ENCODE results near the gene C6orf136. TPM values are rescaled to one million over a fixed set of nuclear protein-coding genes. Genes with fewer than 3 reads are reported as not detected.

The C6orf136 gene
- total RNA-seq, 2 donors from 2014 or later, result 71.3 to 83.3 TPM

GRCh38 chr6:30687659-30688431 is 40.9 kb downstream of the C6orf136 start:
- Histone ChIP-seq H3K27ac (peak overlapping the region; percentile 84), H3K4me1 (peaks cover 11% of the 10 kb centered on the region), H3K36me3 (no peaks in the 10 kb centered on the region), H3K27me3 (no peaks in the 10 kb centered on the region), H3K4me3 (peak overlapping the region; percentile 53), H3K9me3 (no peaks in the 10 kb centered on the region), H3K9ac (ENCODE audit: low read depth in 2 of 2, low read length in 2 of 2) (peak overlapping the region; percentile 91 to 92)
- peak; percentile 45 for DNase-seq
- intact Hi-C loops (cut with DNase I), result no loop called here
- TF ChIP-seq CTCF (IDR thresholded peaks at IDR 0.05), result no peak

GRCh38 chr6:30688569-30688968 is 41.6 kb downstream of the C6orf136 start:
- Histone ChIP-seq H3K27ac (peak overlapping the region; percentile 84), H3K4me1 (peaks cover 11% of the 10 kb centered on the region), H3K9me3 (no peaks in the 10 kb centered on the region), H3K36me3 (no peaks in the 10 kb centered on the region), H3K27me3 (no peaks in the 10 kb centered on the region), H3K4me3 (no peak overlapping the region), H3K9ac (ENCODE audit: low read depth in 2 of 2, low read length in 2 of 2) (peak overlapping the region; percentile 1 to 92)
- intact Hi-C loops (cut with DNase I), result no loop called here
- no peak for DNase-seq
- TF ChIP-seq CTCF (IDR thresholded peaks at IDR 0.05), result no peak

GRCh38 chr6:30689022-30689865 is 42.3 kb downstream of the C6orf136 start:
- peaks cover 11% of the 10 kb centered on the region for H3K4me1 ChIP-seq
- intact Hi-C loops (cut with DNase I), result no loop called here
- H3K9ac ChIP-seq (ENCODE audit: low read depth in 2 of 2, low read length in 2 of 2), result peak overlapping the region in 1 of 2 donors; percentile 45
- no peak overlapping the region for H3K4me3 ChIP-seq
- no peak for DNase-seq
- TF ChIP-seq CTCF (IDR thresholded peaks at IDR 0.05), result no peak
- H3K36me3 ChIP-seq, result no peaks in the 10 kb centered on the region
- H3K9me3 ChIP-seq, result no peaks in the 10 kb centered on the region
- peak overlapping the region; percentile 84 for H3K27ac ChIP-seq
- no peaks in the 10 kb centered on the region for H3K27me3 ChIP-seq

- no peaks in the 10 kb centered on the region for H3K27me3 ChIP-seq
- no peak for DNase-seq
- peak overlapping the region; percentile 59 for H3K4me3 ChIP-seq
- peak overlapping the region; percentile 79 for H3K27ac ChIP-seq
- H3K9me3 ChIP-seq, result no peaks in the 10 kb centered on the region
- no peaks in the 10 kb centered on the region for H3K36me3 ChIP-seq
- H3K9ac ChIP-seq (ENCODE audit: low read depth in 2 of 2, low read length in 2 of 2), result peak overlapping the region; percentile 44 to 56
- TF ChIP-seq CTCF (IDR thresholded peaks at IDR 0.05), result no peak
- peaks cover 11% of the 10 kb centered on the region for H3K4me1 ChIP-seq
- intact Hi-C loops (cut with DNase I), result loop anchor here (2.0 kb wide), 1 partner anchor 27 kb away; the partner anchor contains the start of gene MDC1
These were observed 43.1 kb downstream of the C6orf136 start for GRCh38 chr6:30689985-30690384.

- H3K4me1 ChIP-seq, result peaks cover 11% of the 10 kb centered on the region
- no peaks in the 10 kb centered on the region for H3K9me3 ChIP-seq
- TF ChIP-seq CTCF (IDR thresholded peaks at IDR 0.05), result no peak
- peak within 1 kb of the TSS; percentile 79 for H3K27ac ChIP-seq
- H3K36me3 ChIP-seq, result no peaks in the 10 kb centered on the region
- peak within 1 kb of the TSS; percentile 59 for H3K4me3 ChIP-seq
- no peaks in the 10 kb centered on the region for H3K27me3 ChIP-seq
- intact Hi-C loops (cut with DNase I), result loop anchor here (2.0 kb wide), 1 partner anchor 26 kb away; the partner anchor contains the start of gene MDC1
- peak within 1 kb of the TSS; percentile 44 to 56 for H3K9ac ChIP-seq (ENCODE audit: low read depth in 2 of 2, low read length in 2 of 2)
- DNase-seq, result peak; percentile 91
These were observed 43.7 kb downstream of the C6orf136 start, which contains the start of gene NRM for GRCh38 chr6:30690403-30691207. TSS of gene NRM (minus strand) at chr6:30690984. CDS start at chr6:30690974, 10 bp downstream.

Measured in colonic mucosa (tissue), 4 donors.